ENCODE data around the gene ATP8B3. TPM values are rescaled to one million over a fixed set of nuclear protein-coding genes. Genes with fewer than 3 reads are reported as not detected.

The ATP8B3 gene
- total RNA-seq, 4 donors from 2014 or later: 0.30 to 1.2 (median 0.66) TPM

DNA sequence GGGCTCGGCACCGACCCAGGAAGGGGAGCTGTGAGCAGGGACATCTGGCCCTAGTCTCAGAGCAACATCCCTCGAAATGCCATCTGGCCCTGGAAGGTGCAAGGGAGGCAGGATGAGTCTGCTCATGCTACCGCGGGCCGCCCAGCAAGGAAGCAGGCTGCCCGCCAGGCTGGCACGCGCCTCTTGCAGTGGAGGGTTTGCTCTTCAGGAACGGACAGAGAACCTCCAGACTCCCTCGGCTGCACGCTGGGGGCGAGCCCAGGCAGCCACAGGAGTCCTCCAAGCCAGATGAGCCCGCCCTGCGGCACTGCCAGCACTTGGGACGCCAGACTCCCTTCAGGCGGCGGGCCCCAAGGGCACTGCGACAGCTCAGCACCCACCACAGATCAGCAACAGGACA is 10.1 kb upstream of the ATP8B3 start:
- WGBS, 2 donors: 73 to 76% methylated on average over 5 to 12 of the region's 19 CpGs
- no peak for TF ChIP-seq POLR2A (IDR thresholded peaks at IDR 0.05)
- TF ChIP-seq, protein P1, sequence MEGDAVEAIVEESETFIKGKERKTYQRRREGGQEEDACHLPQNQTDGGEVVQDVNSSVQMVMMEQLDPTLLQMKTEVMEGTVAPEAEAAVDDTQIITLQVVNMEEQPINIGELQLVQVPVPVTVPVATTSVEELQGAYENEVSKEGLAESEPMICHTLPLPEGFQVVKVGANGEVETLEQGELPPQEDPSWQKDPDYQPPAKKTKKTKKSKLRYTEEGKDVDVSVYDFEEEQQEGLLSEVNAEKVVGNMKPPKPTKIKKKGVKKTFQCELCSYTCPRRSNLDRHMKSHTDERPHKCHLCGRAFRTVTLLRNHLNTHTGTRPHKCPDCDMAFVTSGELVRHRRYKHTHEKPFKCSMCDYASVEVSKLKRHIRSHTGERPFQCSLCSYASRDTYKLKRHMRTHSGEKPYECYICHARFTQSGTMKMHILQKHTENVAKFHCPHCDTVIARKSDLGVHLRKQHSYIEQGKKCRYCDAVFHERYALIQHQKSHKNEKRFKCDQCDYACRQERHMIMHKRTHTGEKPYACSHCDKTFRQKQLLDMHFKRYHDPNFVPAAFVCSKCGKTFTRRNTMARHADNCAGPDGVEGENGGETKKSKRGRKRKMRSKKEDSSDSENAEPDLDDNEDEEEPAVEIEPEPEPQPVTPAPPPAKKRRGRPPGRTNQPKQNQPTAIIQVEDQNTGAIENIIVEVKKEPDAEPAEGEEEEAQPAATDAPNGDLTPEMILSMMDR (IDR thresholded peaks at IDR 0.05): no peak
- no peak overlapping the region for H3K4me3 ChIP-seq (ENCODE audit: low read depth, poor library complexity, severe bottlenecking)
- intact Hi-C loops (cut with DNase I; ENCODE audit: low total_unique reads): no loop called here
- DNase-seq (ENCODE audit: low spot score in 2 of 2): no peak

DNA sequence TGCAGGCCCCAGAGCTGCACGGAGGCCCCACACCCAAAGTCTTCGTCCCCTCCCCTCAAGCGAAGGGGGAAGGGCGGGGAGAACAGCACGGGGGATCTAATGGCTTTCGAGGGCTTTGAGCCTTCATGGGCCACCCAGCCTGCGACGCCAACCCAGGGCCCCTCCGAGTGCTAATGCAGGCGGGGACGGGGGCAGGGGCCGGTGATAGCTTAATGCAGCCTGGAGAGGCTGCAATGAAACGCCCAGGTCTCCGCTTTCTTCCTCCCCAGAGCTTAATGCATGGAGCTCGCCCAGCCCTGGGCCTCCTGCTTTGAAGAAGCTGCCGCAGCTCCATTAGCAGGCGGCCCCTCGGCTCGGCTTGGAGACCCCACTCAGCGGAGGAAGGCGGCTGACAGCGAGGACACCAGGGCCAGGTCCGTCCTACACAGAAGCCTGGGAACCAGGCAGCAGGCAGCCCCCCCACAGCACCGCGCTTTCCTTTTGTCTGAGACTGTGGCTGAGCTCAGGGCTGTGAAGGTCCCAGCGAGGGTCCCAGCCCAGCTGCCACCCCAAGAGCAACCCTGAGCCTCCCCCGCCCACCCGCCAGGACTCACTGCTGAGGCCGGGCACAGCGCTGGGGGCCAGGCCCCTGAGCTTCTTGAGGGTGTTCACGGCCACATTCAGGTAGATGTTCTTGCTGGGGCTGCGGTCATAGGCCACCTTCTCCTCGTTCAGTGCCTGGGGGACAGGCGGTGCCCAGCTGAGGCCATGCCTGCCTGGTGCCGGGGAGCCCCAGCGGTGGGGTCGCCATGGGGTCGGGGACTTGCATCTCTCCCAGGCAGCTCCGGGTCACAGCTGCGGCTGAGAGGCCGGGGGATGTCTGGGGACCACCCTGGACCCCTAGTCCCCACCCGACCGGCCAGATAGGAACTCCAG is 7.5 kb upstream of the ATP8B3 start:
- no peak overlapping the region for H3K4me3 ChIP-seq (ENCODE audit: low read depth, poor library complexity, severe bottlenecking)
- 87 to 91% methylated on average over 28 to 37 of the region's 43 CpGs for WGBS, 2 donors
- no peak for DNase-seq (ENCODE audit: low spot score in 2 of 2)
- intact Hi-C loops (cut with DNase I; ENCODE audit: low total_unique reads): loop anchor here (10.0 kb wide), 1 partner anchor 145 kb away; no protein-coding TSS in a partner anchor
- TF ChIP-seq POLR2A (IDR thresholded peaks at IDR 0.05): no peak
- TF ChIP-seq, protein P1 (IDR thresholded peaks at IDR 0.05): no peak

DNA sequence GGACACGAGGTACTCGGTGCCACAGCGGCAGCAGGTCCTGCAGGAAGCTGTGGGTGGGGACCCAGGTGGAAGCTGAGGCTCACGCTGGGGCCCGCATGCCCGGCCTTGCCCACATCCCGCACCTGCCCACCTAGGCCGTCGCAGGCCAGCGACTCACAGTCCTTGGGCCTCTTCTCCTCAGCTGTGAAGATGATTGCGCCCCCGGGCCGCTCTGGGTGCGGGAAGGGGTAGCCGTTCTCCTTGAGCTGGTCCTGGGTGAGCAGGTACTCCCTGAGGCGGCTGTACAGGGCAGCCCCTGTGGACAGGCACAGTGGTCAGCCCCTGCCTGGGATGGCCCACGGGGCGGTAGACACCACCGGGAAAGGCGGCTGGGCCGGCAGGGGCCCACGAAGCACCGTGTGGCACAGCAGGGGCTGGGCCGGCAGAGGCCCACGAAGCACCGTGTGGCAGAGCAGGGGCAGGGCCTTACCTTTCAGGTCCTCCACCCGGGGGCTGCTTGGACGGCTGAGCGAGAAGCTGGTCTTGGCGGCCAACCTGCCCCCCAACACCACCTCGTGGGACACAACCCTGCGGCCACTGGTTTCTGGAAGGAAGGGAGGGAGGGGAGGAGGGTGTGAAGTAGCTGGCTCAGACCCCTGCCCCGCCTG is 6.6 kb upstream of the ATP8B3 start:
- no peak for DNase-seq (ENCODE audit: low spot score in 2 of 2)
- no peak overlapping the region for H3K4me3 ChIP-seq (ENCODE audit: low read depth, poor library complexity, severe bottlenecking)
- TF ChIP-seq, protein P1 (IDR thresholded peaks at IDR 0.05): no peak
- no peak for TF ChIP-seq POLR2A (IDR thresholded peaks at IDR 0.05)
- 89 to 90% methylated on average over 30 of the region's 33 CpGs for WGBS, 2 donors
- intact Hi-C loops (cut with DNase I; ENCODE audit: low total_unique reads): loop anchor here (10.0 kb wide), 1 partner anchor 144 kb away; no protein-coding TSS in a partner anchor

DNA sequence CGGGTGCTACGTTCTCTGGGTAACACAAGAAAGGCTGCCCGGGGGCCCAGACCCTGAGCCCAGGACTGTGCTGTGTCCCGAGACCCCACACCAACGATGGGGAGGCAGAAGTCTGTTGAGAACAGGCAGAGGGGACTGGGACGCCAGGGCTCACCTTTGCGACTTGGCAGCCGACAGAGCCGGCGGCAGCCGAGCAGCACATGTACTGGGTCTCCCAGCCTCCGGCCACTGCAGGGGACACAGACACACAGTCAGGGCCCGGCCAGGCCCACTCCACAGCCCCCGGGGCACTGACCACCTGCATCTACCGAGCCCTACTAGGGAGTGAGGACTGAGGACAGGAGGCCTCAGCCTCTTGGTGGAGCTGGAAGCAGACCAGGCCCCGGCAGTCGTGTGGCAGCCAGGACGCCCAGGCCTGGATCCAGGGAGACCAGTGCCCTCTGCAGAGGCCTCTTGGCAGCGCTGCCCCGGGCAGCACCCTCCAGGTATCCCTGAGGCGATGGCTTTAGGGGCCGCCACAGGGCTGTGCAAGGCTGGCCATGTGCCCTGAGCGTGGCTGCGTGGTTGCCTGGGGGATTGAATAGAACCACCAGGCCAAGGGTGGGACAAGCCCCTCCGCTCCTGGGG is 5.6 kb upstream of the ATP8B3 start:
- no peak for DNase-seq (ENCODE audit: low spot score in 2 of 2)
- TF ChIP-seq POLR2A (IDR thresholded peaks at IDR 0.05): no peak
- TF ChIP-seq, protein P1 (IDR thresholded peaks at IDR 0.05): no peak
- intact Hi-C loops (cut with DNase I; ENCODE audit: low total_unique reads): loop anchor here (10.0 kb wide), 1 partner anchor 143 kb away; no protein-coding TSS in a partner anchor
- no peak overlapping the region for H3K4me3 ChIP-seq (ENCODE audit: low read depth, poor library complexity, severe bottlenecking)
- WGBS, 2 donors: 93 to 94% methylated on average over 18 to 23 of the region's 25 CpGs

DNA sequence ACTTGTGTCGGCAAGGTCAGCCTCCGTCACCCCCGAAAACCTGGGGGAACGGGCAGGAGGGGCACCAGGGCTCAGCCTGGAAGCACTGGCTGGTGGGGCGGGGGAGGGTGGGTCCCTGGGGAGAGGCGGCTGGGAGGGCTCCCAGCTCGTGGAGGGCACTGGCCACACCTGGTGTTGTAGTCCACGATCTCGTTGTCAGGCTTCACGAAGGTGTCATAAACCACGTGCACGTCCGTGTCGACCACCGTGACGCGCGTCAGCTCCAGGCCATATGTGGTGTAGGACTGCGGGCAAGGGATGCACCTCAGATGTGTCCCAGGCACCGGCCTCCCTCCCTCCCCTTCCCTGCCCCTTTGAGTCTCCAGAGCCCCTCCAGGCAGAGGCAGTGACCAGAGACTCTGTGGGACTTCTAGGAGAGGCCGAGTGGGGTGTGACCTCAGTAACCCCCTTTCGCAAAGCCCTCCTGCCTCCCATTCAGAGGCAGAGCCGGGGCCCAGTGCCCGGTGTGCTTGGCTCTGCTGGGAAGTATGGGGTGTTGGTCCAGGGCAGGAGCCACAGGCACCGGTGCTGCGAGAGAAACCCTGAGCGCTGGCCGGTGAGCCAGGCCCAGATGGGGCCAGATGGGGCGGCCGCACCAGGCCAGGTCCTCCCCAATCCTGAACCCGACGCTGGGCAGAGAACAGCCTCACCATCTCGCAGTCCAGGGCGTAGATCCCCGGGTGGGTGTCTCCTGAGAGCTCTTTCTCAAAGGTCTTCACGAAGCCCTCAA is 4.6 kb upstream of the ATP8B3 start:
- H3K4me3 ChIP-seq (ENCODE audit: low read depth, poor library complexity, severe bottlenecking): no peak overlapping the region
- TF ChIP-seq POLR2A (IDR thresholded peaks at IDR 0.05): no peak
- TF ChIP-seq, protein P1 (IDR thresholded peaks at IDR 0.05): no peak
- no peak for DNase-seq (ENCODE audit: low spot score in 2 of 2)
- intact Hi-C loops (cut with DNase I; ENCODE audit: low total_unique reads): loop anchor here (10.0 kb wide), 1 partner anchor 142 kb away; no protein-coding TSS in a partner anchor
- 90 to 94% methylated on average over 32 to 36 of the region's 36 CpGs for WGBS, 2 donors
